Measurements from ENCODE around the gene SLIT3. TPM values are rescaled to one million over a fixed set of nuclear protein-coding genes. Genes with fewer than 3 reads are reported as not detected.

The SLIT3 gene
- total and polyA plus RNA-seq, 9 of the 15 experiments (the other 6 are each of a cell fraction or from before 2014, with no cell fraction given), result 0.01 to 0.04 TPM; not detected in 7

GRCh38 chr5:168921147-168921866, 379.6 kb downstream of the SLIT3 start:
- Histone ChIP-seq H3K79me2 (ENCODE audit: control insufficient read depth, insufficient read depth, low read length) (no peaks in the 10 kb centered on the region), H3K27me3 (ENCODE audit: control insufficient read depth in 2 of 2, insufficient read depth in 2 of 2, low read length in 2 of 2) (peaks cover 3 to 12% of the 10 kb centered on the region in 2 experiments; a peak in 4 of 5 replicates), H3K9me3 (replicated peaks; ENCODE audit: control insufficient read depth, insufficient read depth, low read depth, low read length) (no peaks in the 10 kb centered on the region), H3K4me3 (no peak overlapping the region), H2AFZ (ENCODE audit: low read depth, low read length) (no peak overlapping the region), H3K4me2 (ENCODE audit: insufficient read depth, low read length) (no peak overlapping the region), H3K9me1 (ENCODE audit: control insufficient read depth, insufficient read depth, low read length) (no peaks in the 10 kb centered on the region), H4K20me1 (replicated peaks; ENCODE audit: control insufficient read depth, insufficient read depth, low read length) (no peaks in the 10 kb centered on the region), H3K4me1 (replicated peaks in 1 of 2; ENCODE audit: control insufficient read depth in 2 of 2, insufficient read depth in 2 of 2, low read length in 2 of 2) (no peaks in the 10 kb centered on the region), H3K36me3 (ENCODE audit: control insufficient read depth, insufficient read depth, low read length) (no peaks in the 10 kb centered on the region), H3K9ac (ENCODE audit: insufficient read depth in 1 of 2, low read depth in 2 of 2, low read length in 2 of 2) (no peak overlapping the region), H3K27ac (ENCODE audit: extremely low read depth, low read depth, low read length) (no peak overlapping the region)
- no peak for FAIRE-seq
- intact Hi-C loops (cut with micrococcal nuclease), result no loop called here
- in situ Hi-C loops (cut with MboI), result no loop called here
- POLR2A ChIA-PET, result no interaction called here
- DNase-seq (ENCODE audit: extremely low read depth in 1 of 4, low spot score in 3 of 4), result no peak
- no peak for ATAC-seq
- TF ChIP-seq ZNF408 (CRISPR knock-in tag; IDR thresholded peaks at IDR 0.05; ENCODE audit: low read depth), result no peak
- no peak for TF ChIP-seq GABPA (tag; conservative IDR thresholded peaks at IDR 0.05; ENCODE audit: low read depth)
- TF ChIP-seq ZNF282 (CRISPR knock-in tag; IDR thresholded peaks at IDR 0.05), result no peak
- no peak for TF ChIP-seq ATF2 (CRISPR knock-in tag; IDR thresholded peaks at IDR 0.05)
- no peak for TF ChIP-seq FOSL1 (tag; conservative IDR thresholded peaks at IDR 0.05)
- 6% methylated on average over 7 of the region's 7 CpGs for WGBS (ENCODE audit: insufficient coverage, low coverage, missing lambda C conversion rate)
- CTCF ChIA-PET (ENCODE audit: low intra/inter-chr PET ratio), result no interaction called here
- BruUV-seq (replicated peaks), result no TSS peak
